GM18526 (cell line): ENCODE measurements around the gene FBXL7.

Source experiments
- POLR2A ChIP-seq: IDR thresholded peaks from 3 replicates; pipeline ENCODE4 v1.6.1; 2011; ENCODE audit not compliant: insufficient read length; ENCODE audit errors: extremely low read depth

The FBXL7 gene

GRCh38 chr5:15680455-15680854, 180.5 kb downstream of the FBXL7 start:
- no peak for TF ChIP-seq POLR2A

GRCh38 chr5:15682122-15682521, 182.1 kb downstream of the FBXL7 start:
- no peak for TF ChIP-seq POLR2A

DNA sequence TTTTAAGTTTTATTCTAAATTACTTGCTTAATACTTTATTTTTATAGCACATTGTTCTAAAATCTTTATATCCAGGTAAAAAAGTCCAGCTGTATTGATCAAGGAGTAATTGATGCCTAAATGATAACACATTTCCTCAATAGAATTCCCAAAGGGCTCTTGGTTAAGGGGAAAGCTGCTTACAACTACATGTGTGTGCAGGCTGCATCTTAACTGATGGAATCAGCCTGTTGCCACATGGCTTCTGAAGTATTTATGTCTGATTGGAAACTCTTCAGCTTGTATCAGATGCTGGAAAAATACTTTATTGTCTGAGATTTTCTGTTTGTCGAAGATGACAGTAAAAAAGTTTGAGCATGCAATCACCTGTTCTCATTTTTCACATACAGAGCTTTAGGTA, 182.6 kb downstream of the FBXL7 start:
- no peak for TF ChIP-seq POLR2A

- no peak for TF ChIP-seq POLR2A
These were observed 183.4 kb downstream of the FBXL7 start for GRCh38 chr5:15683332-15683731.

- no peak for TF ChIP-seq POLR2A
These were observed 187.4 kb downstream of the FBXL7 start for GRCh38 chr5:15687401-15687800.

DNA sequence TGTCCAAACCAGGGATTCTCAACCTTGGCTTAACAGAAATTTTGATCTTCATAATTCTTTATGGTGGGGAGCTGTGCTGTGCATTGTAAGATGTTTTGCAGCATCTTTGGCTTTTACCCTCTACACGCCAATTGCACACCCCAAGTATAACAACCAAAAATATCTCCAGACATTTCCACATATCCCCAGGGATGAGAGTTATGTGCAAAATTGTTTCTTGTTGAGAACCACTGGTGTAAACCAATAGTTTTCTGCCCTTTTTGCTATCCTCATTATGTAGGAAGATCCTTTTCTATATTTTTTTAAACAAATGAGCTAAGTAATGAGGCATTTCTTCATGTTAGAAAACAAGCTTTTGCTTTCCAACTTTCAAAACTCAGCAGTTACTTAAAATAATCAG, 189.9 kb downstream of the FBXL7 start:
- TF ChIP-seq POLR2A: no peak

GRCh38 chr5:15690611-15691010, 190.6 kb downstream of the FBXL7 start:
- no peak for TF ChIP-seq POLR2A

DNA sequence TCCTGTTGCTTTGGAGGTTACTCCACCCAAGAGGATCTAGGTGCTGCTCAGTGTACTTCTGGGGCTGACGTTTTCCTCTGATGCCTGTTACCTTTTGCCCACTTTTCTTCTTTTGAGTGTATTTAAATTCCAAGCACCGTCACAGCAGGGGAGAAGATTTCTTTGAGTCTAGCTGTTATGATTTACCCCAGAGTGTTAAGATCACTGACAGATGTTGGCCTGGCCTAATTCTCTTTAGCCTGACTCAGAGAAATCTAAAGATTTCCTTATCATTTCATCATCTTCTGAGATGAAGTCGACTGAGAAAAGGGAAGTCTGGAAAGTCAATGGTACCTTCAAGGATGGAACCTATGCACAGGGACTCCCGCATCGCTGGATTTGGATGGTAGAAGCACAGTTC, 191.5 kb downstream of the FBXL7 start:
- no peak for TF ChIP-seq POLR2A

DNA sequence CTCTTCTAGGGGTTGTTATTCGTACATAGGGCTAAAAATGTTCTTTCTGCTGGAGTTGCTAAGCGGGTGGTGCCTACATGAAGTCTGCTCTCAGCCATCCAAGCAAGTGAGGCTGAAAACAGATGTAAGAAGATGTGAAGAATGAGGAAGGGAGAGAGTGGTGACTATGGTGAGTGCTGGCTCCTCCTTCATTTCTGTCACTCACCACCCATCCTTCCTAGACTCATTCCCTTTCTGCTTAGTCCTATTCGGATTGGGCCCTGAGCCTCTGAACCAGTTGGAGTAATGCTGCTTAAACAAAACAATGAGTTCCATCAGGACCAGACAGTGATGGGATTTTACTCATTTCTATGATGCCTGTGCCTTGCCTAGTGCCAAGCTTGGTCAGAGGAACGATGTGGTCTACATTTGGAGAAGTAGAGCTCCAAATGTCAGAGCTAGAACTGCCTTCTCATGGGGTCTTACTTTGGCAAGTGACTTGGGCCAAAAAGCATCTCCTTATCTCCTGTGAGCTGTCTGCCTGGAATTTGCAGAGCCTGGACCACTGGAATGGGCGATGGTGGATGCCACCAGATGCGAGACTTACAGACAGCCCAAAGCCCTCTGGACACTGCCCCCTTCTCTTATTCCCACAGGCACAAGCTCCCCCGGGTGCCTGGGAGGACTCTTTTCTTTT, 192.9 kb downstream of the FBXL7 start:
- TF ChIP-seq POLR2A: no peak

GRCh38 chr5:15693382-15693728, 193.4 kb downstream of the FBXL7 start:
- no peak for TF ChIP-seq POLR2A

GRCh38 chr5:15693933-15694332, 194.0 kb downstream of the FBXL7 start:
- TF ChIP-seq POLR2A: no peak

DNA sequence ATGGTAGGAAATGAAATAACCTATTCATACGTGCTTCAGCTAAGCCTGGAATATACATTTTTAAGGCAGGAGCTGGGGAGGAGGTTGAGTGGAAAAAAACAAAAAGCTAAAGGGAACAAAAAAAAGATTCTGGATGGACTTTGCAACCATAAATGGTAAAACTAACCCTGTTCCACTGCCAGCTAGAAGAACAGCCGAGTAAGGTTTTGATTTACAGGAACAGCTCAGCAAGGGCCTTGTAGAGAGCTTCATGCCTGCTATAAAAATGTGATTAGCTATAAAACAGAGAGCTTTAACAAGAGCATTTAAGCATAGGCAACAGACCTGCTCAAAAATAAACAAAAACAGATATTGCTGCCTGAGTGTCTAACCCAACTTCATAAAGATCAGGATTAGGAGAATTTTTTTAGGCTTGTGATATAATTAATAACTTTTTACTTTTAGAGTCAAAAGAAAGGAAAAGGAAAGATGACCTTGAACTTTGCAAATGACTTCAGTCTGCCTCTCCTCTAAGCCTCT, 194.8 kb downstream of the FBXL7 start:
- no peak for TF ChIP-seq POLR2A

- no peak for TF ChIP-seq POLR2A
These were observed 195.3 kb downstream of the FBXL7 start for GRCh38 chr5:15695215-15695731.

- TF ChIP-seq POLR2A: no peak
These were observed 200.4 kb downstream of the FBXL7 start for GRCh38 chr5:15700373-15700772.

DNA sequence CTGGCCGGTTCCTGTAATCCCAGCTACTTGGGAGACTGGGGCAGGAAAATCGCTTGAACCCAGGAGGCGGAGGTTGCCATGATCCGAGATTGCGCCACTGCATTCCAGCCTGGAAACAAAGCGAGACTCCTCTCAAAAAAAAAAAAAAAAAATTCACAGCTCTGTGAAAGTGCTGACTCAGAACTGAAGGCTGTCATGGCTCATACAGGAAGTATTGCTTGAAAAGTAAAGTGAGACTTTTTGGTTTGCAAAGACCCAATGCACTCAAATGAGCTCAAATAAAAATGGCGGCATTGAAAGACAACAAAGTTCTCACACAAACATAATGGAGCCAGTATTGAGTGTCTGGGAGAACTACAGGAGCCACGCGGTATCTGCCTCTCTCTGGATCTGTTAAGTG, 202.1 kb downstream of the FBXL7 start:
- no peak for TF ChIP-seq POLR2A

- TF ChIP-seq POLR2A: no peak
These were observed 203.9 kb downstream of the FBXL7 start for GRCh38 chr5:15703901-15704300.

DNA sequence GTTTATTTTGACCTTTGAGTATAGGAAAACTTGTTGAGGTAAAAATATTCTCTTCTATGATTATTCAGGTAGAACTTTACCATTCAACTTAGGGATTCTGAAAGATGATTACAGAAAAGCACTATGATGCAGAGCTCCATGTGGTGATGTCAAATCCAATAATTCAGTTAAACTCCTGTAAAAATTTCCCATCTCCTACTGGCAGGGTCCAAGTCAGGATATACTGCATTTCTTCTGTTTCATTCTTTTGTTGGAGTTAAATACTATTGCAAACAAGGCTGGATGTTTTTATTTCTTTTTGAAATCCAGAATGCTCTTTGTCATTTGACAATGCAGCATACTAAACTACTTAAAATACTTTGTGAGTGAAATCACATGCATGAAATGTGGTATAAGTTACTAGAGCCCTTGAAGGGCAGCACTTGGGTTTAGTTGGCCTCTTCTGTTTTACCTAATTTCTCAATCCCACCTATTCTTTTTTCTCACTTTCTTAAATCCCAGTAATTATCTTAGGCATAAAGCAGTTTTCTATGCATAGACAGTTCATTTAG, 204.5 kb downstream of the FBXL7 start:
- no peak for TF ChIP-seq POLR2A
